PC-3 (cell line): Measurements from ENCODE around the gene ZDHHC1. TPM values are rescaled to one million over a fixed set of nuclear protein-coding genes. Genes with fewer than 3 reads are reported as not detected.

Source experiments
- ATAC-seq: fragments of 200-7000 bp; cut with Tn5 transposase; 2 replicates; pipeline ENCODE4 v1.9.1; 2020; ENCODE audit warnings: mild to moderate bottlenecking, moderate library complexity
- BruUV-seq: library from RNA; stranded (reverse); fragments of 400-500 nt; replicated peaks from 2 replicates; lab custom pipeline; 2021; lab: Mats Ljungman, UMichigan
- CTCF ChIA-PET: fragments of 300-600 bp; sonication (Branson Sonifier 250); formaldehyde crosslinking; loops from one replicate; lab custom pipeline; 2022; ENCODE audit warnings: antibody characterized with exemption; lab: Charles Lee
- POLR2A ChIA-PET: fragments of 300-600 bp; sonication (Branson Sonifier 250); formaldehyde crosslinking; loops from one replicate; lab custom pipeline; 2022; ENCODE audit warnings: antibody characterized with exemption; ENCODE audit not compliant: unreplicated experiment; lab: Charles Lee
- DNase-seq: peaks from one replicate; pipeline ENCODE4 v3.0.0-alpha.2; 2015
- H2AFZ ChIP-seq: fragments of 300-600 bp; sonication (generic); 2 replicates; pipeline ENCODE4 v1.6.0; 2016; ENCODE audit warnings: antibody characterized with exemption, low read length
- H3F3A ChIP-seq: fragments of 300-600 bp; sonication (generic); one replicate; pipeline ENCODE4 v1.6.0; 2017; ENCODE audit warnings: antibody characterized with exemption, low read length, control low read depth, mild to moderate bottlenecking; ENCODE audit not compliant: unreplicated experiment
- H3K27ac ChIP-seq: fragments of 300-600 bp; sonication (generic); 2 replicates; pipeline ENCODE4 v1.5.1; 2016; ENCODE audit warnings: mild to moderate bottlenecking, low read length
- H3K27me3 ChIP-seq: fragments of 300-600 bp; sonication (generic); 2 replicates; pipeline ENCODE4 v1.6.1; 2016; ENCODE audit warnings: low read length, mixed read lengths
- H3K36me3 ChIP-seq: fragments of 300-600 bp; sonication (generic); 2 replicates; pipeline ENCODE4 v1.6.1; 2016; ENCODE audit warnings: low read depth, mixed run types, low read length, mixed read lengths
- H3K4me1 ChIP-seq: fragments of 300-600 bp; sonication (generic); 2 replicates; pipeline ENCODE4 v1.5.1; 2016; ENCODE audit warnings: low read length; ENCODE audit not compliant: insufficient read depth
- H3K4me2 ChIP-seq: fragments of 300-600 bp; sonication (generic); 2 replicates; pipeline ENCODE4 v1.6.0; 2016; ENCODE audit warnings: low read length
- H3K4me3 ChIP-seq: fragments of 300-600 bp; sonication (generic); 2 replicates; pipeline ENCODE4 v1.5.1; 2016; ENCODE audit warnings: mild to moderate bottlenecking, low read length, mixed read lengths
- H3K79me2 ChIP-seq: fragments of 300-600 bp; sonication (generic); 2 replicates; pipeline ENCODE4 v1.6.1; 2017; ENCODE audit warnings: low read length, mixed read lengths
- H3K9ac ChIP-seq: fragments of 300-600 bp; sonication (generic); 2 replicates; pipeline ENCODE4 v1.6.0; 2016; ENCODE audit warnings: mild to moderate bottlenecking, low read length
- H3K9me2 ChIP-seq: fragments of 300-600 bp; sonication (generic); replicated peaks from 2 replicates; pipeline ENCODE4 v1.6.1; 2016; ENCODE audit warnings: mixed run types, low read length, mixed read lengths
- H3K9me3 ChIP-seq: fragments of 300-600 bp; sonication (generic); 2 replicates; pipeline ENCODE4 v1.6.1; 2016; ENCODE audit warnings: low read length, mixed read lengths
- H4K20me1 ChIP-seq: fragments of 300-600 bp; sonication (generic); 2 replicates; pipeline ENCODE4 v1.6.1; 2016; ENCODE audit warnings: low read length, mixed read lengths
- EZH2 ChIP-seq: fragments of 300-600 bp; sonication (generic); IDR thresholded peaks from one replicate; pipeline ENCODE4 v1.6.1; 2017; ENCODE audit warnings: antibody characterized with exemption, mild to moderate bottlenecking, low read length; ENCODE audit not compliant: unreplicated experiment
- EZH2phosphoT487 ChIP-seq: fragments of 300-600 bp; sonication (generic); IDR thresholded peaks from 2 replicates; pipeline ENCODE4 v1.6.1; 2018; ENCODE audit warnings: mild to moderate bottlenecking, antibody characterized with exemption, low read length, borderline replicate concordance
- intact Hi-C: fragments of 100-400 bp; cut with micrococcal nuclease; formaldehyde crosslinking; loops from 2 replicates; pipeline ENCODE4 v1.9.0; 2023
- total RNA-seq: library from RNA; depleted of rRNA; stranded (reverse); fragments of >200 nt; gene quantifications from 2 replicates; pipeline ENCODE4 v1.2.3, GENCODE V29; 2014
- TF ChIP-seq, protein P1 (sequence below): fragments of 300-600 bp; sonication (generic); conservative IDR thresholded peaks from 2 replicates; pipeline ENCODE4 v1.5.1; 2017; ENCODE audit warnings: antibody characterized with exemption, low read depth, mild to moderate bottlenecking, low read length

ZDHHC1 gene
- total RNA-seq, 1 experiment from 2014 or later = 4.8 TPM

DNA sequence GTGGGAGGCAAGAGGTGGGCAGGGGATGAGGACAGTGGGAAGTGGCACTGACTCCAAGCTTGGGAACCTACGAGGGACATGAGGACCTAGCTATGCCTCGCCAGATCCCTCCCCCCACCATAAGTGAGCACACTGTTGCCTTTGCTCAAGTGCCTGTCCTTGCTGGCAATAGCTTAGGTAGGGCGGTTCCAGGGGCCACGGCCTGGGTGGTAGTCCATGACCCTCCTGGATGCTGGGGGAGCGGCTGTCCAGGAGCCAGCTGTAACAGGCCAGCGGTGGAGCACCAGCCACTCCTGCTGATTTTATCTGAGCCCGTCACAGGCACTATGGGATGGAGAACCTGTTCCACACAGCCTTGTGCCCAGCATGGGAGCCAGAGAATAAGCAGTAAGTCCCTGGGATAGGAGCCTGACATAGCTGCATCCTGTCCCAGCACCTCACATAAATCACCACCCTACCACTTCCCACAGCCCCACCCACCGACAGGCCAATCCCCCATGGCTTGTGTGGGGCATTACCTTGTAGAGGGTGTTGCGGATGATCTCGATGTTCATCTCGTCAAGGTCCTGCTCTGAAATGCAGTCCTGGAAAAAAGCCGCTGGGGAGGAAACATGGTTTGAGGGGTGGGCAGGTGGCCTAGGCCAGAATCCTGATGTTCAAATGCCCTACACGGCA, 26.4 kb upstream of the ZDHHC1 start:
- DNase-seq (no peak), ATAC-seq (no peak)
- Histone ChIP-seq H3K79me2 (no peaks in the 10 kb centered on the region), H3K36me3 (no peaks in the 10 kb centered on the region), H3K27me3 (no peaks in the 10 kb centered on the region), H3K4me2 (no peak overlapping the region), H2AFZ (no peak overlapping the region), H3K9me3 (no peaks in the 10 kb centered on the region), H4K20me1 (no peaks in the 10 kb centered on the region), H3K4me1 (no peaks in the 10 kb centered on the region), H3K4me3 (no peak overlapping the region), H3K9me2 (no peaks in the 10 kb centered on the region), H3F3A (no peaks in the 10 kb centered on the region), H3K9ac (no peak overlapping the region), H3K27ac (no peak overlapping the region)
- TF ChIP-seq EZH2 = no peak
- TF ChIP-seq, protein P1, sequence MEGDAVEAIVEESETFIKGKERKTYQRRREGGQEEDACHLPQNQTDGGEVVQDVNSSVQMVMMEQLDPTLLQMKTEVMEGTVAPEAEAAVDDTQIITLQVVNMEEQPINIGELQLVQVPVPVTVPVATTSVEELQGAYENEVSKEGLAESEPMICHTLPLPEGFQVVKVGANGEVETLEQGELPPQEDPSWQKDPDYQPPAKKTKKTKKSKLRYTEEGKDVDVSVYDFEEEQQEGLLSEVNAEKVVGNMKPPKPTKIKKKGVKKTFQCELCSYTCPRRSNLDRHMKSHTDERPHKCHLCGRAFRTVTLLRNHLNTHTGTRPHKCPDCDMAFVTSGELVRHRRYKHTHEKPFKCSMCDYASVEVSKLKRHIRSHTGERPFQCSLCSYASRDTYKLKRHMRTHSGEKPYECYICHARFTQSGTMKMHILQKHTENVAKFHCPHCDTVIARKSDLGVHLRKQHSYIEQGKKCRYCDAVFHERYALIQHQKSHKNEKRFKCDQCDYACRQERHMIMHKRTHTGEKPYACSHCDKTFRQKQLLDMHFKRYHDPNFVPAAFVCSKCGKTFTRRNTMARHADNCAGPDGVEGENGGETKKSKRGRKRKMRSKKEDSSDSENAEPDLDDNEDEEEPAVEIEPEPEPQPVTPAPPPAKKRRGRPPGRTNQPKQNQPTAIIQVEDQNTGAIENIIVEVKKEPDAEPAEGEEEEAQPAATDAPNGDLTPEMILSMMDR = no peak
- no TSS peak for BruUV-seq
- intact Hi-C loops = no loop called here
- ChIA-PET CTCF (no interaction called here), POLR2A (no interaction called here)

DNA sequence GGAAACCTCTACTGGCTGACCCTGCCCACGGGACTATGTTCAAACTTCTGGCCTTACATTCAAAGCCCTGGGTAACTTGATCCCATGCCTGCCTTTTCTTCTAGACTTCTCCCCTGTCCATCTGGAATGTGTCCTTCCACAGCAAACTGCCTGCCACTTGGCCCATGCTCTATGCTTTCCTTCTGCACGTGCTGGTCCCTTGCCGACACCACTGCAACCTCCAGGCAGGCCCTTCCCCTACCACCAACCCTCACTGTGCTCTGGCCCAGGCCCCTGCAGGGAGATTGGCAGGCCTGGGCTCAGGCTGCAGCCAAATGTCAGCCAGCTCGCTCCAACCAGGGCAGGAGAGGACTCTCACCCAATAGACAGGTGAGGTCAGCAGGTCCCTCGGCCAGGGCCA, 25.6 kb upstream of the ZDHHC1 start:
- TF ChIP-seq EZH2phosphoT487 (no peak), EZH2 (no peak)
- TF ChIP-seq, protein P1 = no peak
- Histone ChIP-seq H3K9me2 (no peaks in the 10 kb centered on the region), H3K4me2 (no peak overlapping the region), H2AFZ (no peak overlapping the region), H3K36me3 (no peaks in the 10 kb centered on the region), H3K79me2 (no peaks in the 10 kb centered on the region), H3K27ac (no peak overlapping the region), H4K20me1 (no peaks in the 10 kb centered on the region), H3K27me3 (no peaks in the 10 kb centered on the region), H3F3A (no peaks in the 10 kb centered on the region), H3K4me3 (no peak overlapping the region), H3K4me1 (no peaks in the 10 kb centered on the region), H3K9me3 (no peaks in the 10 kb centered on the region), H3K9ac (no peak overlapping the region)
- intact Hi-C loops = no loop called here
- ChIA-PET CTCF (no interaction called here), POLR2A (no interaction called here)
- ATAC-seq (no peak), DNase-seq (no peak)
- no TSS peak for BruUV-seq

DNA sequence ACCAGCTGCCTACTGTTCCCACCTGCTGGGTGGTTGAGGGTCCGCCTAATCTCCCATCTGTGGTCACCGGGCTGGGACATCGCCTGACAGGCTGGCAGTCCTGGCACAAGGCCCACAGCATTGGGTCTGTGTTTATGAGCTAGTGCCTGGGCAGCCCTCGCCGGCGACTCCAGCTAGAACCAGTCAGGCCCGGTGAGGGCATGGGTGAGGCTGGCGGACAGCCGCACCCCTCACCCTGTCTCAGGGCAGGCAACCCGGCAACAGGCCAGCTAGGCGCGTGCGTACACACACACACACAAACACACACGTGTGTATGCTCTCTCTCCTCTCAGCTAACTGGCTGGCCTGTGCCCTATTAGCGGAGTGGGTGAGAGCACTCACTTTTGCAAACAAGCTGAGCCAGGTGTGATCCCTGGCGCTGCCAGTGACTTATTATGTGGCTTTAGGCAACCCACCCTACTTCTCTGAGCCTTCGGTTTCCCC, 25.0 kb upstream of the ZDHHC1 start:
- intact Hi-C loops = no loop called here
- H3K4me3 ChIP-seq = no peak overlapping the region
- no peak overlapping the region for H3K4me2 ChIP-seq
- H3K9ac ChIP-seq = no peak overlapping the region
- ChIA-PET POLR2A (no interaction called here), CTCF (no interaction called here)
- no peaks in the 10 kb centered on the region for H3K27me3 ChIP-seq
- H3K4me1 ChIP-seq = no peaks in the 10 kb centered on the region
- H3K9me2 ChIP-seq = no peaks in the 10 kb centered on the region
- H2AFZ ChIP-seq = no peak overlapping the region
- no peak for ATAC-seq
- no peak overlapping the region for H3K27ac ChIP-seq
- DNase-seq = no peak
- no peaks in the 10 kb centered on the region for H3K36me3 ChIP-seq
- H3F3A ChIP-seq = no peaks in the 10 kb centered on the region
- TF ChIP-seq, protein P1 = no peak
- no peak for TF ChIP-seq EZH2
- TF ChIP-seq EZH2phosphoT487 = no peak
- no peaks in the 10 kb centered on the region for H4K20me1 ChIP-seq
- H3K9me3 ChIP-seq = no peaks in the 10 kb centered on the region
- BruUV-seq = no TSS peak
- H3K79me2 ChIP-seq = no peaks in the 10 kb centered on the region
